ENCODE measurements around the gene WIPF3.

WIPF3 gene

GRCh38 chr7:29926741-29927140 lies 120.4 kb downstream of the WIPF3 start:
- Histone ChIP-seq H3K4me3 (ENCODE audit: low read length in 2 of 2) (no peak overlapping the region), H3K27me3 (ENCODE audit: control insufficient read depth in 1 of 2, insufficient read depth in 2 of 2, low read length in 2 of 2) (no peaks in the 10 kb centered on the region)

GRCh38 chr7:29929018-29929807 lies 122.9 kb downstream of the WIPF3 start:
- Histone ChIP-seq H3K4me1 (ENCODE audit: control insufficient read depth, insufficient read depth, low read length) (no peaks in the 10 kb centered on the region), H3K9ac (ENCODE audit: low read length in 2 of 2) (no peak overlapping the region), H3K27me3 (ENCODE audit: control insufficient read depth in 1 of 2, insufficient read depth in 2 of 2, low read length in 2 of 2) (no peaks in the 10 kb centered on the region), H3K27ac (ENCODE audit: low read length) (no peak overlapping the region), H3K36me3 (ENCODE audit: control insufficient read depth in 2 of 2, insufficient read depth in 2 of 2, low read length in 2 of 2) (peaks cover 11 to 20% of the 10 kb centered on the region in 2 donors), H3K9me3 (ENCODE audit: control insufficient read depth in 2 of 2, low read length in 2 of 2) (no peaks in the 10 kb centered on the region), H3K4me3 (ENCODE audit: low read length in 2 of 2) (no peak overlapping the region)

More at GRCh38 chr7:29926741-29927140, 120.4 kb downstream of the WIPF3 start:
- no peak overlapping the region for H3K27ac ChIP-seq (ENCODE audit: low read length)
- no peaks in the 10 kb centered on the region for H3K4me1 ChIP-seq (ENCODE audit: control insufficient read depth, insufficient read depth, low read length)
- no peaks in the 10 kb centered on the region for H3K9me3 ChIP-seq (ENCODE audit: control insufficient read depth in 2 of 2, low read length in 2 of 2)
- no peak overlapping the region for H3K9ac ChIP-seq (ENCODE audit: low read length in 2 of 2)
- peaks cover 26 to 44% of the 10 kb centered on the region in 2 donors for H3K36me3 ChIP-seq (ENCODE audit: control insufficient read depth in 2 of 2, insufficient read depth in 2 of 2, low read length in 2 of 2)

- Histone ChIP-seq H3K9me3 (ENCODE audit: control insufficient read depth in 2 of 2, low read length in 2 of 2) (no peaks in the 10 kb centered on the region), H3K36me3 (ENCODE audit: control insufficient read depth in 2 of 2, insufficient read depth in 2 of 2, low read length in 2 of 2) (peaks cover 27% of the 10 kb centered on the region in 2 donors)
Measured at GRCh38 chr7:29935111-29935510, 128.8 kb downstream of the WIPF3 start.

GRCh38 chr7:29937132-29937531 lies 130.8 kb downstream of the WIPF3 start:
- Histone ChIP-seq H3K4me3 (ENCODE audit: low read length in 2 of 2) (no peak overlapping the region), H3K27ac (ENCODE audit: low read length) (no peak overlapping the region), H3K9ac (ENCODE audit: low read length in 2 of 2) (no peak overlapping the region), H3K4me1 (ENCODE audit: control insufficient read depth, insufficient read depth, low read length) (no peaks in the 10 kb centered on the region), H3K27me3 (ENCODE audit: control insufficient read depth in 1 of 2, insufficient read depth in 2 of 2, low read length in 2 of 2) (no peaks in the 10 kb centered on the region), H3K36me3 (ENCODE audit: control insufficient read depth in 2 of 2, insufficient read depth in 2 of 2, low read length in 2 of 2) (peaks cover 30 to 38% of the 10 kb centered on the region in 2 donors), H3K9me3 (ENCODE audit: control insufficient read depth in 2 of 2, low read length in 2 of 2) (no peaks in the 10 kb centered on the region)

More at GRCh38 chr7:29935111-29935510, 128.8 kb downstream of the WIPF3 start:
- no peak overlapping the region for H3K9ac ChIP-seq (ENCODE audit: low read length in 2 of 2)
- H3K4me3 ChIP-seq (ENCODE audit: low read length in 2 of 2), result no peak overlapping the region
- no peak overlapping the region for H3K27ac ChIP-seq (ENCODE audit: low read length)
- H3K27me3 ChIP-seq (ENCODE audit: control insufficient read depth in 1 of 2, insufficient read depth in 2 of 2, low read length in 2 of 2), result no peaks in the 10 kb centered on the region
- H3K4me1 ChIP-seq (ENCODE audit: control insufficient read depth, insufficient read depth, low read length), result no peaks in the 10 kb centered on the region

GRCh38 chr7:29940199-29940598 lies 133.9 kb downstream of the WIPF3 start:
- Histone ChIP-seq H3K4me3 (ENCODE audit: low read length in 2 of 2) (no peak overlapping the region), H3K4me1 (ENCODE audit: control insufficient read depth, insufficient read depth, low read length) (no peaks in the 10 kb centered on the region), H3K9ac (ENCODE audit: low read length in 2 of 2) (no peak overlapping the region), H3K36me3 (ENCODE audit: control insufficient read depth in 2 of 2, insufficient read depth in 2 of 2, low read length in 2 of 2) (peaks cover 38 to 45% of the 10 kb centered on the region in 2 donors), H3K9me3 (ENCODE audit: control insufficient read depth in 2 of 2, low read length in 2 of 2) (no peaks in the 10 kb centered on the region), H3K27me3 (ENCODE audit: control insufficient read depth in 1 of 2, insufficient read depth in 2 of 2, low read length in 2 of 2) (no peaks in the 10 kb centered on the region), H3K27ac (ENCODE audit: low read length) (no peak overlapping the region)

GRCh38 chr7:29945259-29945809 lies 139.0 kb downstream of the WIPF3 start:
- Histone ChIP-seq H3K9ac (ENCODE audit: low read length in 2 of 2) (no peak overlapping the region), H3K4me1 (ENCODE audit: control insufficient read depth, insufficient read depth, low read length) (no peaks in the 10 kb centered on the region), H3K27ac (ENCODE audit: low read length) (no peak overlapping the region), H3K4me3 (ENCODE audit: low read length in 2 of 2) (no peak overlapping the region), H3K36me3 (ENCODE audit: control insufficient read depth in 2 of 2, insufficient read depth in 2 of 2, low read length in 2 of 2) (peaks cover 27 to 47% of the 10 kb centered on the region in 2 donors), H3K27me3 (ENCODE audit: control insufficient read depth in 1 of 2, insufficient read depth in 2 of 2, low read length in 2 of 2) (no peaks in the 10 kb centered on the region), H3K9me3 (ENCODE audit: control insufficient read depth in 2 of 2, low read length in 2 of 2) (no peaks in the 10 kb centered on the region)

- Histone ChIP-seq H3K36me3 (ENCODE audit: control insufficient read depth in 2 of 2, insufficient read depth in 2 of 2, low read length in 2 of 2) (peaks cover 29 to 47% of the 10 kb centered on the region in 2 donors), H3K4me3 (ENCODE audit: low read length in 2 of 2) (no peak overlapping the region), H3K27me3 (ENCODE audit: control insufficient read depth in 1 of 2, insufficient read depth in 2 of 2, low read length in 2 of 2) (no peaks in the 10 kb centered on the region), H3K9ac (ENCODE audit: low read length in 2 of 2) (no peak overlapping the region), H3K4me1 (ENCODE audit: control insufficient read depth, insufficient read depth, low read length) (no peaks in the 10 kb centered on the region), H3K27ac (ENCODE audit: low read length) (no peak overlapping the region), H3K9me3 (ENCODE audit: control insufficient read depth in 2 of 2, low read length in 2 of 2) (no peaks in the 10 kb centered on the region)
Measured at GRCh38 chr7:29946428-29947186, 140.3 kb downstream of the WIPF3 start.

- no peak overlapping the region for H3K9ac ChIP-seq (ENCODE audit: low read length in 2 of 2)
- no peaks in the 10 kb centered on the region for H3K27me3 ChIP-seq (ENCODE audit: control insufficient read depth in 1 of 2, insufficient read depth in 2 of 2, low read length in 2 of 2)
- no peak overlapping the region for H3K4me3 ChIP-seq (ENCODE audit: low read length in 2 of 2)
- no peaks in the 10 kb centered on the region for H3K9me3 ChIP-seq (ENCODE audit: control insufficient read depth in 2 of 2, low read length in 2 of 2)
- H3K36me3 ChIP-seq (ENCODE audit: control insufficient read depth in 2 of 2, insufficient read depth in 2 of 2, low read length in 2 of 2), result peaks cover 25 to 38% of the 10 kb centered on the region in 2 donors
- H3K27ac ChIP-seq (ENCODE audit: low read length), result no peak overlapping the region
- no peaks in the 10 kb centered on the region for H3K4me1 ChIP-seq (ENCODE audit: control insufficient read depth, insufficient read depth, low read length)
Measured at GRCh38 chr7:29948587-29948986, 142.3 kb downstream of the WIPF3 start.

GRCh38 chr7:29950480-29950879 lies 144.2 kb downstream of the WIPF3 start:
- Histone ChIP-seq H3K4me1 (ENCODE audit: control insufficient read depth, insufficient read depth, low read length) (no peaks in the 10 kb centered on the region), H3K27ac (ENCODE audit: low read length) (no peak overlapping the region), H3K36me3 (ENCODE audit: control insufficient read depth in 2 of 2, insufficient read depth in 2 of 2, low read length in 2 of 2) (peaks cover 29 to 37% of the 10 kb centered on the region in 2 donors), H3K9ac (ENCODE audit: low read length in 2 of 2) (no peak overlapping the region), H3K9me3 (ENCODE audit: control insufficient read depth in 2 of 2, low read length in 2 of 2) (no peaks in the 10 kb centered on the region), H3K4me3 (ENCODE audit: low read length in 2 of 2) (no peak overlapping the region), H3K27me3 (ENCODE audit: control insufficient read depth in 1 of 2, insufficient read depth in 2 of 2, low read length in 2 of 2) (no peaks in the 10 kb centered on the region)

- H3K36me3 ChIP-seq (ENCODE audit: control insufficient read depth in 2 of 2, insufficient read depth in 2 of 2, low read length in 2 of 2), result peaks cover 29 to 39% of the 10 kb centered on the region in 2 donors
- H3K9me3 ChIP-seq (ENCODE audit: control insufficient read depth in 2 of 2, low read length in 2 of 2), result no peaks in the 10 kb centered on the region
- no peak overlapping the region for H3K9ac ChIP-seq (ENCODE audit: low read length in 2 of 2)
- H3K4me3 ChIP-seq (ENCODE audit: low read length in 2 of 2), result no peak overlapping the region
- H3K27ac ChIP-seq (ENCODE audit: low read length), result no peak overlapping the region
- H3K4me1 ChIP-seq (ENCODE audit: control insufficient read depth, insufficient read depth, low read length), result peaks cover 2% of the 10 kb centered on the region
- no peaks in the 10 kb centered on the region for H3K27me3 ChIP-seq (ENCODE audit: control insufficient read depth in 1 of 2, insufficient read depth in 2 of 2, low read length in 2 of 2)
Measured at GRCh38 chr7:29951206-29951605, 144.9 kb downstream of the WIPF3 start.
